ENCODE measurements around the gene KLK14.

DNA sequence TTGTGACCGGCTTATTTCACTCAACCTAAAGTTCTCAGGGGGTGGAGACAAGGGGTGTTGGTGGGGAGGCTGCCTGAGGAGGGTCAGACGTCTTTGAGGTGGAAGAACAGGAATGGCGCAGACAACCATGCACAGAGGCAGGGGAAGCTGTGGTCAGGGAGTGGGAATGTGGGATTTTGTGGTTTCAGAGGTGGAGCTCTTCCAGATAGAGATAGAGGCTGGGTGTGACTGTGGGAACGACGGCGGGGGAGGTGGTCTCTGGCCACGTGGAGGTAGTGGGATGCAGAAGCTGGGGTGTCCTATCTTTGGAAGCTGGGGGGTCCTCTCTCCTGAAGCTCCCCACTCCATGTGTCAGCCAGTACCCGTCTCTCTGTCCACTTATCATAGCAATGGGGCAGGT lies 7.8 kb upstream of the KLK14 start:
- TF ChIP-seq, protein P1, sequence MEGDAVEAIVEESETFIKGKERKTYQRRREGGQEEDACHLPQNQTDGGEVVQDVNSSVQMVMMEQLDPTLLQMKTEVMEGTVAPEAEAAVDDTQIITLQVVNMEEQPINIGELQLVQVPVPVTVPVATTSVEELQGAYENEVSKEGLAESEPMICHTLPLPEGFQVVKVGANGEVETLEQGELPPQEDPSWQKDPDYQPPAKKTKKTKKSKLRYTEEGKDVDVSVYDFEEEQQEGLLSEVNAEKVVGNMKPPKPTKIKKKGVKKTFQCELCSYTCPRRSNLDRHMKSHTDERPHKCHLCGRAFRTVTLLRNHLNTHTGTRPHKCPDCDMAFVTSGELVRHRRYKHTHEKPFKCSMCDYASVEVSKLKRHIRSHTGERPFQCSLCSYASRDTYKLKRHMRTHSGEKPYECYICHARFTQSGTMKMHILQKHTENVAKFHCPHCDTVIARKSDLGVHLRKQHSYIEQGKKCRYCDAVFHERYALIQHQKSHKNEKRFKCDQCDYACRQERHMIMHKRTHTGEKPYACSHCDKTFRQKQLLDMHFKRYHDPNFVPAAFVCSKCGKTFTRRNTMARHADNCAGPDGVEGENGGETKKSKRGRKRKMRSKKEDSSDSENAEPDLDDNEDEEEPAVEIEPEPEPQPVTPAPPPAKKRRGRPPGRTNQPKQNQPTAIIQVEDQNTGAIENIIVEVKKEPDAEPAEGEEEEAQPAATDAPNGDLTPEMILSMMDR (conservative IDR thresholded peaks at IDR 0.05; ENCODE audit: low read length) = no peak
- TF ChIP-seq EZH2phosphoT487 (IDR thresholded peaks at IDR 0.05; ENCODE audit: borderline replicate concordance, low read depth, low read length) = no peak

All from OCI-LY7 (cell line).